HepG2 (cell line): ENCODE measurements around the gene AGER. TPM values are rescaled to one million over a fixed set of nuclear protein-coding genes. Genes with fewer than 3 reads are reported as not detected.

Experiments used
- ATF5 ChIP-seq: sonication (generic); formaldehyde crosslinking; IDR thresholded peaks from 2 replicates; pipeline ENCODE4 v1.4.0; 2020; ENCODE audit warnings: mild to moderate bottlenecking, low read depth, missing genetic modification reagents
- BRD4 ChIP-seq: sonication (generic); formaldehyde crosslinking; IDR thresholded peaks from 2 replicates; pipeline ENCODE4 v1.4.0; 2020; ENCODE audit warnings: missing genetic modification reagents
- CENPX ChIP-seq: sonication (generic); formaldehyde crosslinking; IDR thresholded peaks from 2 replicates; pipeline ENCODE4 v1.9.0; 2021; ENCODE audit warnings: mild to moderate bottlenecking, missing genetic modification reagents, moderate library complexity
- CHD4 ChIP-seq: fragments of 200-600 bp; sonication (generic); IDR thresholded peaks from 2 replicates; pipeline ENCODE4 v1.7.0; 2017; ENCODE audit warnings: mild to moderate bottlenecking, low read length, borderline replicate concordance
- ISX ChIP-seq: sonication (generic); formaldehyde crosslinking; conservative IDR thresholded peaks from 2 replicates; pipeline ENCODE4 v1.5.0; 2020; ENCODE audit warnings: missing genetic modification reagents
- KLF9 ChIP-seq: IDR thresholded peaks from 2 replicates; pipeline ENCODE4 v1.6.1; 2016; ENCODE audit warnings: low read depth
- MAF1 ChIP-seq: sonication (generic); formaldehyde crosslinking; IDR thresholded peaks from 2 replicates; pipeline ENCODE4 v1.5.0; 2020; ENCODE audit warnings: missing genetic modification reagents, borderline replicate concordance
- MIER2 ChIP-seq: IDR thresholded peaks from 2 replicates; pipeline ENCODE4 v1.6.1; 2016; ENCODE audit warnings: missing biosample characterization, missing genetic modification reagents
- NR2F1 ChIP-seq, 2 experiments: fragments of 450-650 bp in 1 of 2; formaldehyde crosslinking in 1 of 2; IDR thresholded peaks; 2 replicates each; pipeline versions ENCODE4 v1.5.0 to v1.6.1; 2016 to 2020; ENCODE audit warnings: mild to moderate bottlenecking in 1 of 2, missing compliant biosample characterization in 1 of 2, missing genetic modification reagents in 1 of 2, moderate library complexity in 1 of 2
- RAD51 ChIP-seq: fragments of 450-650 bp; IDR thresholded peaks from 2 replicates; pipeline ENCODE4 v1.6.1; 2016; ENCODE audit warnings: borderline replicate concordance
- RFX3 ChIP-seq: IDR thresholded peaks from 2 replicates; pipeline ENCODE4 v1.6.1; 2016; ENCODE audit warnings: missing biosample characterization, missing genetic modification reagents
- RXRA ChIP-seq: sonication (generic); formaldehyde crosslinking; IDR thresholded peaks from 2 replicates; pipeline ENCODE4 v1.5.1; 2020; ENCODE audit warnings: missing genetic modification reagents
- SIN3A ChIP-seq: IDR thresholded peaks from 2 replicates; pipeline ENCODE4 v1.6.1; 2011; ENCODE audit warnings: low read depth, mild to moderate bottlenecking, control low read depth, low read length, borderline replicate concordance
- SMAD1 ChIP-seq: sonication (generic); formaldehyde crosslinking; IDR thresholded peaks from 2 replicates; pipeline ENCODE4 v1.4.0; 2020; ENCODE audit warnings: missing genetic modification reagents, low read depth, mild to moderate bottlenecking, borderline replicate concordance
- SNAPC4 ChIP-seq: sonication (generic); formaldehyde crosslinking; IDR thresholded peaks from 2 replicates; pipeline ENCODE4 v1.4.0; 2020; ENCODE audit warnings: mild to moderate bottlenecking, missing genetic modification reagents
- TBL1XR1 ChIP-seq: fragments of 150-350 bp; IDR thresholded peaks from 2 replicates; pipeline ENCODE4 v1.6.1; 2014; ENCODE audit warnings: borderline replicate concordance, low read length; ENCODE audit not compliant: partially characterized antibody
- ZBTB3 ChIP-seq: sonication (generic); formaldehyde crosslinking; IDR thresholded peaks from 2 replicates; pipeline ENCODE4 v1.4.0; 2020; ENCODE audit warnings: low read depth, mild to moderate bottlenecking, moderate library complexity, missing genetic modification reagents, borderline replicate concordance
- ZBTB7B ChIP-seq: sonication (generic); formaldehyde crosslinking; IDR thresholded peaks from 2 replicates; pipeline ENCODE4 v1.4.0; 2020; ENCODE audit warnings: missing genetic modification reagents
- ZFP36 ChIP-seq: fragments of 150-350 bp; IDR thresholded peaks from 2 replicates; pipeline ENCODE4 v1.6.1; 2018; ENCODE audit warnings: borderline replicate concordance, low read length, low read depth; ENCODE audit not compliant: partially characterized antibody
- ZNF512 ChIP-seq: sonication (generic); formaldehyde crosslinking; IDR thresholded peaks from 2 replicates; pipeline ENCODE4 v1.4.0; 2020; ENCODE audit warnings: mild to moderate bottlenecking, missing genetic modification reagents
- ZNF768 ChIP-seq: sonication (generic); formaldehyde crosslinking; IDR thresholded peaks from 2 replicates; pipeline ENCODE4 v1.4.0; 2020; ENCODE audit warnings: missing genetic modification reagents
- ZSCAN21 ChIP-seq: sonication (generic); formaldehyde crosslinking; IDR thresholded peaks from 2 replicates; pipeline ENCODE4 v1.8.0; 2022; ENCODE audit warnings: mild to moderate bottlenecking, missing genetic modification reagents, moderate library complexity, borderline replicate concordance
- polyA plus RNA-seq, 8 experiments: library from polyadenylated mRNA; depleted of rRNA in 3 of 8; stranded (reverse) in 7 of 8; unstranded in 1 of 8; fragments of >200 nt; fragmentation: Illumina TruSeq in 4 of 8; extraction: Trizol in 4 of 8; gene quantifications; 2 replicates each; pipeline versions ENCODE4 v1.2.1 to v1.2.3, GENCODE V29; 2011 to 2016; ENCODE audit warnings: low read depth in 4 of 8, missing spikeins in 1 of 8, mixed read lengths in 1 of 8; ENCODE audit not compliant: insufficient read depth in 1 of 8
- total RNA-seq, 5 experiments: library from RNA; depleted of rRNA; stranded (reverse); fragments of >200 nt; fragmentation: Illumina TruSeq; extraction: Trizol; gene quantifications; 2 replicates each; pipeline ENCODE4 v1.2.3, GENCODE V29; 2016; ENCODE audit warnings: low read depth in 1 of 5
- TF ChIP-seq, protein P1 (sequence below): sonication (generic); formaldehyde crosslinking; IDR thresholded peaks from 2 replicates; pipeline ENCODE4 v1.5.0; 2020; ENCODE audit warnings: missing genetic modification reagents, mild to moderate bottlenecking, borderline replicate concordance

Gene AGER
- total and polyA plus RNA-seq, 2 of the 13 experiments (the other 11 are each of a cell fraction or from before 2014, with no cell fraction given): 1.9 to 5.1 TPM

GRCh38 chr6:32177788-32178546 lies 6.1 kb downstream of the AGER start, which contains the start of gene RNF5 (continued):
- no peak for TF ChIP-seq SNAPC4
- TF ChIP-seq ISX (CRISPR knock-in tag): no peak
- TF ChIP-seq ZBTB3 (CRISPR knock-in tag): no peak
- no peak for TF ChIP-seq ZBTB7B (CRISPR knock-in tag)
- TF ChIP-seq SIN3A: peak; percentile 75; the same call in 1 of the 2 replicates
- TF ChIP-seq ZFP36: no peak
- TF ChIP-seq RXRA (CRISPR knock-in tag): no peak
- TF ChIP-seq, protein P1, sequence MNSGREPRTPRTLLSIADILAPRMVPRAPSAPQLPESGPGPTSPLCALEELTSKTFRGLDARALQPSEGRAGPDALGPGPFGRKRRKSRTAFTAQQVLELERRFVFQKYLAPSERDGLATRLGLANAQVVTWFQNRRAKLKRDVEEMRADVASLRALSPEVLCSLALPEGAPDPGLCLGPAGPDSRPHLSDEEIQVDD (CRISPR knock-in tag): no peak
- 0 out of 2 replicates have a peak, but pooled peaks have one; percentile 15 for TF ChIP-seq MIER2 (CRISPR knock-in tag)
- no peak for TF ChIP-seq ATF5 (CRISPR knock-in tag)
- TF ChIP-seq ZNF512 (CRISPR knock-in tag): no peak
- peak; percentile 8 for TF ChIP-seq TBL1XR1
- TF ChIP-seq RFX3 (CRISPR knock-in tag): peak; percentile 94
- TF ChIP-seq MAF1 (CRISPR knock-in tag): no peak
- no peak for TF ChIP-seq CHD4
- TF ChIP-seq CENPX (CRISPR knock-in tag): no peak
- TF ChIP-seq ZNF768: no peak
- no peak for TF ChIP-seq NR2F1 (CRISPR knock-in tag; IDR thresholded peaks at IDR 0.05)
- 0 out of 2 replicates have a peak, but pooled peaks have one; percentile 10 for TF ChIP-seq KLF9
- no peak for TF ChIP-seq RAD51
- TF ChIP-seq SMAD1: no peak; the same call in 1 of the 2 replicates
- no peak for TF ChIP-seq BRD4 (CRISPR knock-in tag)
- no peak for TF ChIP-seq ZSCAN21
